HG03457 (cell line): Measurements from ENCODE around the gene PIP5K1C.

ENCODE experiments used
- ATAC-seq: cut with Tn5 transposase; IDR thresholded peaks from one replicate; pipeline ENCODE4 v1.9.1; 2021; ENCODE audit warnings: moderate number of reproducible peaks; ENCODE audit not compliant: unreplicated experiment

The PIP5K1C gene

GRCh38 chr19:3695124-3695733 is 5.0 kb downstream of the PIP5K1C start:
- no peak for ATAC-seq

GRCh38 chr19:3694361-3695123 is 5.7 kb downstream of the PIP5K1C start:
- ATAC-seq, result no peak

- ATAC-seq, result no peak
Measured at GRCh38 chr19:3693025-3693925, 7.0 kb downstream of the PIP5K1C start.

GRCh38 chr19:3692141-3693024 is 7.9 kb downstream of the PIP5K1C start:
- no peak for ATAC-seq

- no peak for ATAC-seq
Measured at GRCh38 chr19:3691726-3692125, 8.5 kb downstream of the PIP5K1C start.

GRCh38 chr19:3691372-3691716 is 8.9 kb downstream of the PIP5K1C start:
- no peak for ATAC-seq

- ATAC-seq, result no peak
Measured at GRCh38 chr19:3690551-3691371, 9.5 kb downstream of the PIP5K1C start.

- no peak for ATAC-seq
Measured at GRCh38 chr19:3687774-3688706, 12.2 kb downstream of the PIP5K1C start.

GRCh38 chr19:3687393-3687773 is 12.9 kb downstream of the PIP5K1C start:
- ATAC-seq, result no peak

- no peak for ATAC-seq
Measured at GRCh38 chr19:3684817-3685410, 15.4 kb downstream of the PIP5K1C start.

- no peak for ATAC-seq
Measured at GRCh38 chr19:3684054-3684816, 16.0 kb downstream of the PIP5K1C start.

GRCh38 chr19:3683405-3684053 is 16.7 kb downstream of the PIP5K1C start:
- no peak for ATAC-seq

GRCh38 chr19:3682741-3683404 is 17.4 kb downstream of the PIP5K1C start:
- ATAC-seq, result no peak

GRCh38 chr19:3682286-3682685 is 18.0 kb downstream of the PIP5K1C start:
- no peak for ATAC-seq

GRCh38 chr19:3680939-3681338 is 19.3 kb downstream of the PIP5K1C start:
- no peak for ATAC-seq

GRCh38 chr19:3679581-3679980 is 20.7 kb downstream of the PIP5K1C start:
- ATAC-seq, result no peak

- ATAC-seq, result no peak
Measured at GRCh38 chr19:3679138-3679537, 21.1 kb downstream of the PIP5K1C start.
